GM12878 (cell line): ENCODE data around the gene CDH1. TPM values are rescaled to one million over a fixed set of nuclear protein-coding genes. Genes with fewer than 3 reads are reported as not detected.

ENCODE experiments used
- ATAC-seq: fragments of 200-7000 bp; cut with Tn5 transposase; 3 replicates; pipeline ENCODE4 v1.9.1; 2020; ENCODE audit warnings: mild to moderate bottlenecking, moderate library complexity
- BruUV-seq: library from RNA; stranded (reverse); fragments of 400-500 nt; replicated peaks from 2 replicates; lab custom pipeline; 2021; lab: Mats Ljungman, UMichigan
- CTCF ChIA-PET: fragments of 300-600 bp; sonication (Branson Sonifier 250); formaldehyde crosslinking; extraction: SDS; loops from one replicate; lab custom pipeline; 2021; ENCODE audit warnings: inconsistent platforms; lab: Yijun Ruan, JAX
- POLR2A ChIA-PET: fragments of 350-600 bp; formaldehyde crosslinking; extraction: SDS; loops from one replicate; lab custom pipeline; 2021; ENCODE audit warnings: inconsistent platforms; lab: Charles Lee
- RAD21 ChIA-PET: fragments of 300-600 bp; sonication (Branson Sonifier 250); formaldehyde crosslinking; loops from one replicate; lab custom pipeline; 2023; ENCODE audit warnings: antibody characterized with exemption; ENCODE audit not compliant: unreplicated experiment; lab: Charles Lee
- SMC1A ChIA-PET: fragments of 300-600 bp; sonication (Branson Sonifier 250); formaldehyde crosslinking; loops from one replicate; lab custom pipeline; 2023; ENCODE audit not compliant: unreplicated experiment, uncharacterized antibody; lab: Charles Lee
- DNase-seq: peaks from one replicate; pipeline ENCODE4 v3.0.0-alpha.2; 2011; ENCODE audit warnings: low read depth, low spot score
- FAIRE-seq: peaks from 3 replicates; lab custom pipeline; 2011; peaks lifted over from hg19 to GRCh38; lab: Jason Lieb, UNC
- H2AFZ ChIP-seq: 2 replicates; pipeline ENCODE4 v1.6.0; 2011; ENCODE audit warnings: low read depth, low read length, control low read depth; ENCODE audit not compliant: control insufficient read depth
- H3K27ac ChIP-seq: 2 replicates; pipeline ENCODE4 v1.5.1; 2011; ENCODE audit warnings: control low read depth; ENCODE audit not compliant: control insufficient read depth, insufficient read depth
- H3K27me3 ChIP-seq, 2 experiments: replicated peaks in 1 of 2; 2 replicates each; pipeline versions ENCODE4 v1.6.0 to v1.6.1; 2011; ENCODE audit warnings: low read length in 1 of 2; ENCODE audit not compliant: control insufficient read depth in 2 of 2, insufficient read depth in 2 of 2
- H3K36me3 ChIP-seq, 2 experiments: 2 replicates each; pipeline ENCODE4 v1.5.1; 2011; ENCODE audit warnings: low read length in 1 of 2; ENCODE audit not compliant: control insufficient read depth in 2 of 2, insufficient read depth in 2 of 2
- H3K4me1 ChIP-seq: 2 replicates; pipeline ENCODE4 v1.6.1; 2011; ENCODE audit warnings: mild to moderate bottlenecking, low read length, moderate library complexity, mixed read lengths; ENCODE audit not compliant: control insufficient read depth, insufficient read depth
- H3K4me2 ChIP-seq: 2 replicates; pipeline ENCODE4 v1.6.0; 2011; ENCODE audit warnings: control low read depth; ENCODE audit not compliant: control insufficient read depth, insufficient read depth
- H3K4me3 ChIP-seq: fragments of 200-600 bp; sonication (generic); 2 replicates; pipeline ENCODE4 v1.5.1; 2016
- H3K79me2 ChIP-seq: 2 replicates; pipeline ENCODE4 v1.6.0; 2011; ENCODE audit warnings: low read length; ENCODE audit not compliant: control insufficient read depth, insufficient read depth
- H3K9ac ChIP-seq: 2 replicates; pipeline ENCODE4 v1.8.0; 2011; ENCODE audit warnings: low read length, control low read depth, mixed read lengths; ENCODE audit not compliant: control insufficient read depth, insufficient read depth
- H3K9me3 ChIP-seq: replicated peaks from 3 replicates; pipeline ENCODE4 v1.5.1; 2011; ENCODE audit warnings: mild to moderate bottlenecking, low read length; ENCODE audit not compliant: control insufficient read depth, insufficient read depth
- H4K20me1 ChIP-seq: 2 replicates; pipeline ENCODE4 v1.6.0; 2011; ENCODE audit not compliant: control insufficient read depth, insufficient read depth
- ASH2L ChIP-seq: fragments of 300-600, 200-600 bp; sonication (generic); IDR thresholded peaks from 2 replicates; pipeline ENCODE4 v1.6.1; 2017; ENCODE audit warnings: low read depth, mild to moderate bottlenecking, borderline replicate concordance
- ATF2 ChIP-seq: IDR thresholded peaks from 2 replicates; pipeline ENCODE4 v1.6.1; 2012; ENCODE audit warnings: low read length, inconsistent platforms
- BCL11A ChIP-seq: IDR thresholded peaks from 2 replicates; pipeline ENCODE4 v1.6.1; 2011; ENCODE audit warnings: low read depth, low read length
- BMI1 ChIP-seq: fragments of 450-650 bp; IDR thresholded peaks from 2 replicates; pipeline ENCODE4 v1.6.1; 2016; ENCODE audit warnings: mild to moderate bottlenecking, moderate library complexity, borderline replicate concordance
- CREM ChIP-seq: IDR thresholded peaks from 2 replicates; pipeline ENCODE4 v1.6.1; 2014; ENCODE audit warnings: antibody characterized with exemption, low read depth
- E2F4 ChIP-seq: IDR thresholded peaks from 2 replicates; pipeline ENCODE4 v1.6.1; 2012; ENCODE audit warnings: low read depth, low read length, improper control_type of control experiment
- FOXK2 ChIP-seq: fragments of 450-650 bp; IDR thresholded peaks from 2 replicates; pipeline ENCODE4 v1.6.1; 2017; ENCODE audit warnings: mild to moderate bottlenecking, moderate library complexity
- HCFC1 ChIP-seq: fragments of 150-350 bp; IDR thresholded peaks from 2 replicates; pipeline ENCODE4 v1.6.1; 2014; ENCODE audit warnings: low read length
- HDGF ChIP-seq: fragments of 450-650 bp; IDR thresholded peaks from 2 replicates; pipeline ENCODE4 v1.6.1; 2016; ENCODE audit warnings: antibody characterized with exemption
- JUNB ChIP-seq: IDR thresholded peaks from 2 replicates; pipeline ENCODE4 v1.6.1; 2016; ENCODE audit warnings: antibody characterized with exemption, mild to moderate bottlenecking
- PBX3 ChIP-seq: IDR thresholded peaks from 2 replicates; pipeline ENCODE4 v1.6.1; 2011; ENCODE audit warnings: mild to moderate bottlenecking, low read depth, low read length, moderate library complexity; ENCODE audit not compliant: insufficient replicate concordance
- PRDM15 ChIP-seq: fragments of 450-650 bp; formaldehyde crosslinking; IDR thresholded peaks from 2 replicates; pipeline ENCODE4 v1.4.0; 2020; ENCODE audit warnings: mild to moderate bottlenecking, moderate library complexity
- SRF ChIP-seq, 2 experiments: IDR thresholded peaks; 2 replicates each; pipeline ENCODE4 v1.6.1; 2011; ENCODE audit warnings: low read depth in 2 of 2, low read length in 2 of 2, mild to moderate bottlenecking in 1 of 2, moderate library complexity in 1 of 2
- STAT3 ChIP-seq: IDR thresholded peaks from 2 replicates; pipeline ENCODE4 v1.6.1; 2011; ENCODE audit warnings: low read depth, low read length, improper control_type of control experiment
- USF1 ChIP-seq: IDR thresholded peaks from 2 replicates; pipeline ENCODE4 v1.6.1; 2011; ENCODE audit warnings: borderline replicate concordance, low read depth, mild to moderate bottlenecking, moderate library complexity, mixed read lengths, low read length; ENCODE audit not compliant: insufficient read depth; ENCODE audit errors: extremely low read length
- WGBS: methylation state at CpG from one replicate; pipeline ENCODE4 v1.1.6; 2016; ENCODE audit warnings: low lambda C conversion rate; ENCODE audit not compliant: insufficient replicate concordance, insufficient coverage; ENCODE audit errors: missing lambda C conversion rate; 5-methylcytosine and 5-hydroxymethylcytosine counted together
- in situ Hi-C: fragments of 300-500 bp; cut with MboI; formaldehyde crosslinking; loops from 9 replicates; pipeline ENCODE4 v1.14.3; 2018; ENCODE audit warnings: mixed read lengths
- intact Hi-C: fragments of 100-400 bp; cut with micrococcal nuclease; formaldehyde crosslinking; loops from one replicate; pipeline ENCODE4 v1.14.2; 2022; ENCODE audit not compliant: unreplicated experiment
- polyA plus RNA-seq, 11 experiments: library from polyadenylated mRNA; depleted of rRNA in 4 of 11; unstranded in 6 of 11; stranded (reverse) in 5 of 11; fragments of >200 nt; fragmentation: Nextera tagmentation in 4 of 11; fragmentation: Illumina TruSeq in 1 of 11; extraction: Ambion mirVana in 4 of 11; extraction: Trizol in 1 of 11; gene quantifications; 1 replicate in 1 of 11; 2 replicates in 10 of 11; pipeline versions ENCODE4 v1.2.1 to v1.2.3, GENCODE V29; 2011 to 2016; ENCODE audit warnings: inconsistent platforms in 2 of 11, missing spikeins in 2 of 11, low read depth in 1 of 11
- total RNA-seq, 4 experiments: library from RNA; depleted of rRNA in 3 of 4; stranded (reverse); fragments of >200 nt in 3 of 4; fragmentation: Illumina TruSeq in 1 of 4; extraction: Trizol in 1 of 4; gene quantifications; 2 replicates each; pipeline versions ENCODE4 v1.2.1 to v1.2.3, GENCODE V29; 2013 to 2021

CDH1 gene
- total and polyA plus RNA-seq, 10 of the 15 experiments (the other 5 are each of a cell fraction or from before 2014, with no cell fraction given) = 2.2 to 30.6 (median 17.7) TPM

- Histone ChIP-seq H3K4me1 (no peaks in the 10 kb centered on the region), H3K27me3 (no peaks in the 10 kb centered on the region), H4K20me1 (no peaks in the 10 kb centered on the region), H3K4me2 (no peak overlapping the region), H3K9me3 (no peaks in the 10 kb centered on the region), H3K4me3 (no peak overlapping the region), H3K27ac (no peak overlapping the region), H3K9ac (no peak overlapping the region), H2AFZ (no peak overlapping the region; the same call in 1 of the 2 replicates), H3K79me2 (no peaks in the 10 kb centered on the region), H3K36me3 (no peaks in the 10 kb centered on the region)
- intact Hi-C loops = no loop called here
- no TSS peak for BruUV-seq
- RAD21 ChIA-PET = no interaction called here
- no peak for DNase-seq
- in situ Hi-C loops = no loop called here
- no peak for FAIRE-seq
- SMC1A ChIA-PET = interaction anchor here (0.9 to 2.0 kb wide), 2 partner anchors 36 to 52 kb away, joined by 3 to 9 read pairs; no protein-coding TSS in a partner anchor
- ATAC-seq = no peak
- WGBS = 62% methylated on average over 20 of the region's 20 CpGs
- POLR2A ChIA-PET = no interaction called here
- CTCF ChIA-PET = no interaction called here
- TF ChIP-seq SRF (IDR thresholded peaks at IDR 0.05; ENCODE audit: low read depth in 2 of 2, low read length in 2 of 2) (no peak), STAT3 (no peak), PRDM15 (CRISPR knock-in tag) (no peak), E2F4 (no peak), BCL11A (no peak), CREM (no peak), HCFC1 (no peak), ASH2L (no peak), HDGF (no peak), PBX3 (no peak), BMI1 (no peak), FOXK2 (no peak), USF1 (no peak), ATF2 (no peak), JUNB (no peak)
Measured at GRCh38 chr16:68792465-68793324, 55.6 kb downstream of the CDH1 start.
